ENCODE measurements around the gene FUT3.
A peak's percentile ranks its signal among the peaks of the same experiment; 100 is the strongest.

Gene FUT3

GRCh38 chr19:5823579-5824281, 27.5 kb downstream of the FUT3 start:
- no peak for DNase-seq (ENCODE audit: low read depth)

- no peak for DNase-seq (ENCODE audit: low read depth)
Measured at GRCh38 chr19:5822181-5822844, 28.9 kb downstream of the FUT3 start.

GRCh38 chr19:5821521-5822180, 29.6 kb downstream of the FUT3 start:
- no peak for DNase-seq (ENCODE audit: low read depth)

- DNase-seq (ENCODE audit: low read depth), result no peak
Measured at GRCh38 chr19:5820785-5821184, 30.5 kb downstream of the FUT3 start.

- no peak for DNase-seq (ENCODE audit: low read depth)
Measured at GRCh38 chr19:5818594-5818993, 32.7 kb downstream of the FUT3 start.

- DNase-seq (ENCODE audit: low read depth), result no peak
Measured at GRCh38 chr19:5817218-5817617, 34.0 kb downstream of the FUT3 start.

GRCh38 chr19:5814852-5815246, 36.4 kb downstream of the FUT3 start:
- DNase-seq (ENCODE audit: low read depth), result no peak

- DNase-seq (ENCODE audit: low read depth), result no peak
Measured at GRCh38 chr19:5814123-5814851, 37.0 kb downstream of the FUT3 start.

GRCh38 chr19:5811117-5811516, 40.1 kb downstream of the FUT3 start:
- DNase-seq (ENCODE audit: low read depth), result no peak

GRCh38 chr19:5809469-5809868, 41.8 kb downstream of the FUT3 start:
- no peak for DNase-seq (ENCODE audit: low read depth)

- no peak for DNase-seq (ENCODE audit: low read depth)
Measured at GRCh38 chr19:5809053-5809452, 42.2 kb downstream of the FUT3 start.

- no peak for DNase-seq (ENCODE audit: low read depth)
Measured at GRCh38 chr19:5808120-5808816, 43.0 kb downstream of the FUT3 start.

- no peak for DNase-seq (ENCODE audit: low read depth)
Measured at GRCh38 chr19:5806905-5807304, 44.3 kb downstream of the FUT3 start.

- DNase-seq (ENCODE audit: low read depth), result no peak
Measured at GRCh38 chr19:5806133-5806489, 45.1 kb downstream of the FUT3 start.

- DNase-seq (ENCODE audit: low read depth), result peak; percentile 45
Measured at GRCh38 chr19:5805462-5806132, 45.7 kb downstream of the FUT3 start.

GRCh38 chr19:5804516-5805461, 46.5 kb downstream of the FUT3 start, which contains the start of gene NRTN:
NRTN (plus strand) TSS chr19:5805067; CDS start chr19:5824166, 19,099 bp downstream.
- DNase-seq (ENCODE audit: low read depth), result peak; percentile 53

GRCh38 chr19:5803752-5804515, 47.3 kb downstream of the FUT3 start:
- DNase-seq (ENCODE audit: low read depth), result peak; percentile 86

GRCh38 chr19:5803441-5803751, 47.9 kb downstream of the FUT3 start:
- DNase-seq (ENCODE audit: low read depth), result no peak

- DNase-seq (ENCODE audit: low read depth), result no peak
Measured at GRCh38 chr19:5801796-5802619, 49.2 kb downstream of the FUT3 start.

Data from stimulated activated CD4-positive, alpha-beta T cell treated with anti-CD3 and anti-CD28 coated beads, Interleukin-2, amount 100 ng/mL, for 4 hours (primary cell).